22Rv1 (cell line): Measurements from ENCODE around the gene ATP8B2.

ENCODE experiments used
- ZFX ChIP-seq: fragments of 450-650 bp; IDR thresholded peaks from 2 replicates; pipeline ENCODE4 v1.6.1; 2017; ENCODE audit warnings: antibody characterized with exemption, borderline replicate concordance
- TF ChIP-seq, protein P1 (sequence below): fragments of 450-650 bp; IDR thresholded peaks from 2 replicates; pipeline ENCODE4 v1.5.1; 2017; ENCODE audit warnings: mild to moderate bottlenecking

DNA sequence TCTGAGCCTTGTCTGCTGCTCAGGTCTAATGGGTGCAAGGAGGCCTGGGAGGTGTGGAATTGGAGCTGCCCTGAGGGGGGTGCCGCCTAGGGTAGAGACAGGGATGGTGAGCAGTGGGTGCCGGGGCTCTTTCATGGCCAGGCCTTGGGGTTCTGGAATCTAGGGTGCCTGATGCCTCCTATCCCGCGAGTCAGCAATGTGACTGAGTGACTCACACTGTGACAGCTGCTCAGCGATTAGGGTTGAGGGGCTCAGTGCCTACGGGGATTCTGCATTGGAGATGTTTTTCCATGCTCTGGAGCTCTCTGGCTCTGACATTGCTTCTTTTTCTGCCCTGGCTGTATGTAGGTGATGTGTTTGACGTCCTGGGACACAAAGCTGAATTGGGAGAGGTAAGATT lies 16.8 kb downstream of the ATP8B2 start:
- TF ChIP-seq, protein P1, sequence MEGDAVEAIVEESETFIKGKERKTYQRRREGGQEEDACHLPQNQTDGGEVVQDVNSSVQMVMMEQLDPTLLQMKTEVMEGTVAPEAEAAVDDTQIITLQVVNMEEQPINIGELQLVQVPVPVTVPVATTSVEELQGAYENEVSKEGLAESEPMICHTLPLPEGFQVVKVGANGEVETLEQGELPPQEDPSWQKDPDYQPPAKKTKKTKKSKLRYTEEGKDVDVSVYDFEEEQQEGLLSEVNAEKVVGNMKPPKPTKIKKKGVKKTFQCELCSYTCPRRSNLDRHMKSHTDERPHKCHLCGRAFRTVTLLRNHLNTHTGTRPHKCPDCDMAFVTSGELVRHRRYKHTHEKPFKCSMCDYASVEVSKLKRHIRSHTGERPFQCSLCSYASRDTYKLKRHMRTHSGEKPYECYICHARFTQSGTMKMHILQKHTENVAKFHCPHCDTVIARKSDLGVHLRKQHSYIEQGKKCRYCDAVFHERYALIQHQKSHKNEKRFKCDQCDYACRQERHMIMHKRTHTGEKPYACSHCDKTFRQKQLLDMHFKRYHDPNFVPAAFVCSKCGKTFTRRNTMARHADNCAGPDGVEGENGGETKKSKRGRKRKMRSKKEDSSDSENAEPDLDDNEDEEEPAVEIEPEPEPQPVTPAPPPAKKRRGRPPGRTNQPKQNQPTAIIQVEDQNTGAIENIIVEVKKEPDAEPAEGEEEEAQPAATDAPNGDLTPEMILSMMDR: no peak
- TF ChIP-seq ZFX: no peak
